COR-L47 (cell line): Measurements from ENCODE around the gene TMEM169.
"Not testable (repeated sequence)": the region's sequence is repeated elsewhere in the genome, so short reads cannot be mapped to it uniquely, and the experiment has no call there.

Source experiments
- DNase-seq: peaks from one replicate; lab custom pipeline; 2025; lab: John Stamatoyannopoulos, UW

TMEM169 gene

GRCh38 chr2:216071111-216071851 is 10.4 kb upstream of the TMEM169 start:
- DNase-seq, result no peak

GRCh38 chr2:216072473-216072872 is 9.2 kb upstream of the TMEM169 start:
- DNase-seq, result no peak

GRCh38 chr2:216073773-216074172 is 7.9 kb upstream of the TMEM169 start:
- DNase-seq, result no peak

- no peak for DNase-seq
Measured at GRCh38 chr2:216074380-216074779, 7.3 kb upstream of the TMEM169 start.

GRCh38 chr2:216074794-216075193 is 6.9 kb upstream of the TMEM169 start:
- DNase-seq, result no peak

GRCh38 chr2:216075510-216076485 is 5.9 kb upstream of the TMEM169 start:
- DNase-seq, result no peak

- no peak for DNase-seq
Measured at GRCh38 chr2:216078776-216079175, 2.9 kb upstream of the TMEM169 start.

GRCh38 chr2:216080048-216080447 is 1.7 kb upstream of the TMEM169 start:
- not testable (repeated sequence) for DNase-seq

- no peak for DNase-seq
Measured at GRCh38 chr2:216081012-216081411, 707 bp upstream of the TMEM169 start.

GRCh38 chr2:216082117-216082711 is 495 bp downstream of the TMEM169 start:
- DNase-seq, result peak; percentile 11

- DNase-seq, result peak; percentile 30
Measured at GRCh38 chr2:216082805-216083204, 1.1 kb downstream of the TMEM169 start.

GRCh38 chr2:216083464-216084281 is 2.0 kb downstream of the TMEM169 start:
- no peak for DNase-seq

GRCh38 chr2:216084547-216084946 is 2.8 kb downstream of the TMEM169 start:
- DNase-seq, result no peak

- DNase-seq, result no peak
Measured at GRCh38 chr2:216086207-216086893, 4.6 kb downstream of the TMEM169 start.

- no peak for DNase-seq
Measured at GRCh38 chr2:216090369-216090786, 8.7 kb downstream of the TMEM169 start.

GRCh38 chr2:216092646-216093045 is 10.9 kb downstream of the TMEM169 start:
- no peak for DNase-seq

GRCh38 chr2:216094701-216095100 is 13.0 kb downstream of the TMEM169 start:
- DNase-seq, result no peak

- DNase-seq, result no peak
Measured at GRCh38 chr2:216098421-216099334, 17.0 kb downstream of the TMEM169 start.

GRCh38 chr2:216101109-216101508 is 19.4 kb downstream of the TMEM169 start:
- DNase-seq, result no peak

- DNase-seq, result no peak
Measured at GRCh38 chr2:216103213-216103612, 21.5 kb downstream of the TMEM169 start.
